Spinal cord (tissue), 10 donors: ENCODE data around the gene GAREM1. TPM values are rescaled to one million over a fixed set of nuclear protein-coding genes. Genes with fewer than 3 reads are reported as not detected.
A peak's percentile ranks its signal among the peaks of the same experiment; 100 is the strongest.

Source experiments
- DNase-seq, 6 donors: peaks; one replicate each; pipeline versions ENCODE4 v3.0.0 to v3.0.0-alpha.2; 2013 to 2015; ENCODE audit warnings: low spot score in 6 of 6, low read depth in 4 of 6
- H3K27ac ChIP-seq: one replicate; pipeline ENCODE4 v1.5.1; 2013; ENCODE audit warnings: low read depth, low read length, control low read depth
- H3K27me3 ChIP-seq: one replicate; pipeline ENCODE4 v1.6.1; 2013; ENCODE audit warnings: low read length; ENCODE audit not compliant: control insufficient read depth, insufficient read depth
- H3K36me3 ChIP-seq: one replicate; pipeline ENCODE4 v1.6.1; 2013; ENCODE audit warnings: low read length; ENCODE audit not compliant: control insufficient read depth, insufficient read depth
- H3K4me1 ChIP-seq: one replicate; pipeline ENCODE4 v1.6.1; 2013; ENCODE audit warnings: low read length; ENCODE audit not compliant: control insufficient read depth, insufficient read depth
- H3K4me3 ChIP-seq: one replicate; pipeline ENCODE4 v1.5.1; 2013; ENCODE audit warnings: low read depth, low read length, control low read depth
- H3K9me3 ChIP-seq: one replicate; pipeline ENCODE4 v1.6.1; 2013; ENCODE audit warnings: low read length; ENCODE audit not compliant: control insufficient read depth, insufficient read depth
- WGBS: methylation state at CpG from one replicate; pipeline ENCODE4 v1.1.5; 2013; ENCODE audit warnings: missing lambda C conversion rate; ENCODE audit not compliant: insufficient coverage; 5-methylcytosine and 5-hydroxymethylcytosine counted together
- polyA plus RNA-seq, 2 donors: library from polyadenylated mRNA; unstranded; fragments of 120-200 nt; gene quantifications; one replicate each; pipeline ENCODE4 v1.2.1, GENCODE V29; 2013; ENCODE audit not compliant: insufficient read length in 2 of 2
- total RNA-seq, 2 donors: library from RNA; depleted of rRNA in 1 of 2; stranded (reverse); fragments of 120-200 nt in 1 of 2; fragments of >200 nt in 1 of 2; gene quantifications; one replicate each; pipeline versions ENCODE4 v1.2.3 to v1.2.4, GENCODE V29; 2013 to 2014
- donor health status: healthy.

GAREM1 gene
- total and polyA plus RNA-seq, 4 donors = 12.3 to 19.7 (median 16.6) TPM

DNA sequence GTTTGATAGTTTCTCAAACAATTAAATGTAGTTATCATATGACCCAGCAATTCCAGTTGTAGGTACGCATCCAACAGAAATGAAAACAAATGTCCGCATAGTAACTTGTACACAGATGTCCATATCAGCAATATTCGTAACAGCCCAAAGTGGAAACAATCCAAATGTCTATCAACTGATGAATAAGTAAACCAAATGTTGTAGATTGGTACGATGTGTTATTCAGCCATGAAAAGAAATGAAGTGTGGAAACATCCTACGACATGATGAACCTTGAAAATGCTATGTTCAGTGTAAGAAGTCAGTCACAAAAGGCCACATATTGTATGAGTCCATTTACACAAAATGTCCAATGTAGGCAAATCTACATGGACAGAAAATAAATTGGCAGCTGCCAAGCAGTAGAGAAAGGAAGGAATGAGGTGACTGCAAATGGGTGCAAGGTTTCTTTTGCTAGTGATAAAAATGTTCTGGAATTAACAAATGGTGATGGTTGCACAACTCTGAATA, 26.9 kb downstream of the GAREM1 start:
- DNase-seq = peak in 1 of 6 donors; percentile 17
- H3K27me3 ChIP-seq = no peaks in the 10 kb centered on the region
- H3K36me3 ChIP-seq = no peaks in the 10 kb centered on the region
- WGBS = no CpG with 5 or more reads among the region's 5 CpGs
- H3K4me1 ChIP-seq = no peaks in the 10 kb centered on the region
- H3K4me3 ChIP-seq = no peak overlapping the region
- H3K27ac ChIP-seq = no peak overlapping the region
- no peaks in the 10 kb centered on the region for H3K9me3 ChIP-seq

DNA sequence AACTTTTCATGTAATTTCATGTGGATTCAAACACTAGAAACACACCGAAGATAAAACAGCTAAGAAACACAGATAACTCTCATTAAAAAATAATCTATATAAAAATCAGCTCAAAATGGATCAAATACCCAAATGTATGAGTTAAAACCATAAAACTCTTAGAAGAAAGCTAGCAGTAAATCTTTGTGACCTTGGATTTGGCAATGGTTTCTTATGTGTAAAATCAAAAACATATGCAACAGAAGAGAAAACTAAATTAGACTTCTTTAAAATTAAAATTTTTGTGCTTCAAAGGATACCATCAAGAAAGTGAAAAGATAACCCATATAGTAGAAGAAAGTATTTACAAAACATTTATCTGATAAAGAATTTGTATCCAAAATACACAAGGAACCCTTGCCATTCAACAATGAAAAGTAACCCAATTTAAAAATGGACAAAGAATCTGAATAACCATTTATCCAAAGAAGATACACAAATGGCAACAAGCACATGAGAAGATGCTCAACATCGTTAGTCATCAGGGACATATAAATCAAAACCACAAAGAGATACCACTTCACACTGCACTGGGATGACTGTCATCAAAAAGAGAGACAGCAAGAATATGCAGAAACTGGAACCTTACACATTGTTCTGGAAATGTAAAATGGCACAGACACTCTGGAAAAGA, 27.5 kb downstream of the GAREM1 start:
- Histone ChIP-seq H3K4me1 (peaks cover 2% of the 10 kb centered on the region), H3K4me3 (no peak overlapping the region), H3K9me3 (no peaks in the 10 kb centered on the region), H3K27me3 (no peaks in the 10 kb centered on the region), H3K27ac (peak overlapping the region; percentile 16), H3K36me3 (no peaks in the 10 kb centered on the region)
- no CpG with 5 or more reads among the region's 2 CpGs for WGBS
- DNase-seq = no peak

DNA sequence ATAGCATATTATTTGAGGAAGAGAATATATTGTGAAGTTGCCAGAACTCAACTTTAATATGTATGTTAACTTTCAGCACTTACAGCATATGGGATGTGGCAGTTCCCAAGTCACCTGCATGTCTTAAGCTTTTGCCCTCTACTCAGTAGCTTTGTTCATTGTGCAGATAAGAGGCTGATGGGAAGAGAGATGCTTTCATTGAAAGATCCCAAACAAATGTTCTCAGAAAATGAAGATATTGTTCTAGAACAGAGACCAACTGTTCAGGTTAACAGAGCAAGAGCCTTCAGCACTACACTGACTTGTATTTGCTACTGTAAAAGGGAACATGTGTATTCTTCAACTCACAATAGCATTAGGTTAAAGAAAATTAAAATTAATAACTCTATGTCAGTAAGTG, 28.1 kb downstream of the GAREM1 start:
- H3K9me3 ChIP-seq = no peaks in the 10 kb centered on the region
- H3K27me3 ChIP-seq = no peaks in the 10 kb centered on the region
- H3K27ac ChIP-seq = peak overlapping the region; percentile 16
- peak in 2 of 6 donors; percentile 50 to 55 for DNase-seq
- H3K36me3 ChIP-seq = no peaks in the 10 kb centered on the region
- peaks cover 3% of the 10 kb centered on the region for H3K4me1 ChIP-seq
- no peak overlapping the region for H3K4me3 ChIP-seq

DNA sequence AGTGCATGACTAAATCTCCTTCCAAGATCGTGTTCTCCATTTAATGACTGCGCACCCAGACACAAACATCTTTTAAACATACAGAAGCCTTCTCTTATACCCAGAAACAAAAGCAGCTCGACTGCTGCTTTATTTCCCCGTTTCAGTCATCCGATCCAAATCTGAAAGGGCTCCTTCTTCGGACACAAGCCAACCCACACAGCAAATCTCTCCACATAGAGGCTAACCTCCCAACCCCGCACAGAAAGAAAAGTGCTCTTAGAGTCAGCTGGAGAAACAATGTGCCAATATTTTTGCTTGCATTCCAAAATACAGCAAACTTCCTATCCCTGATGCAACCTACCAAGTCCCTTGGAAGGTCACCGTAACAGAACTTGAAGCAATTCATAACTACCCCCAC, 29.1 kb downstream of the GAREM1 start:
- DNase-seq = peak in 5 of 6 donors; percentile 27 to 87 (median 66)
- Histone ChIP-seq H3K4me3 (peak overlapping the region; percentile 29), H3K36me3 (no peaks in the 10 kb centered on the region), H3K4me1 (peaks cover 3% of the 10 kb centered on the region), H3K27me3 (no peaks in the 10 kb centered on the region), H3K9me3 (no peaks in the 10 kb centered on the region), H3K27ac (peak overlapping the region; percentile 58)
- 15% methylated on average over 6 of the region's 8 CpGs for WGBS

DNA sequence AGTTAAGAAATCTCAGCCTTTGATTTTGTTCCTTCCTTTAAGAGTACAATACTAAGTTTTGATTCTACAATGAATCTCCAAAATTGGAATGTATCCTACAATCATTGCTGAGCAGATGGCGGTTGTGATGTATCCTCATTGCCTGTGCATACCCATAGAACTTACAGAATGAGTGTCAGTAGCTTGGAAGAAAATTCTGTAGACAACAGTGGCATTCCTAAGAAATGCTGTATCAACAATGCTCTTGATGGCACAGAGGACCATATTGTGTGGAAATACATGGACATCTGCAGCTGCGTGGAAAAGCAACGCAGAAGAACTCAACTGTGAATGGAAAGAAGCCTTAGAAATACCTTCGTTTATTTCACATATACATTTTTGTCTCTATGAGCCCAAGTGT, 30.2 kb downstream of the GAREM1 start:
- DNase-seq = peak in 2 of 6 donors; percentile 21 to 88
- H3K9me3 ChIP-seq = no peaks in the 10 kb centered on the region
- peaks cover 3% of the 10 kb centered on the region for H3K4me1 ChIP-seq
- H3K27me3 ChIP-seq = no peaks in the 10 kb centered on the region
- H3K4me3 ChIP-seq = no peak overlapping the region
- WGBS = 100% methylated on average over 1 of the region's 4 CpGs
- H3K27ac ChIP-seq = peak overlapping the region; percentile 58
- H3K36me3 ChIP-seq = no peaks in the 10 kb centered on the region

DNA sequence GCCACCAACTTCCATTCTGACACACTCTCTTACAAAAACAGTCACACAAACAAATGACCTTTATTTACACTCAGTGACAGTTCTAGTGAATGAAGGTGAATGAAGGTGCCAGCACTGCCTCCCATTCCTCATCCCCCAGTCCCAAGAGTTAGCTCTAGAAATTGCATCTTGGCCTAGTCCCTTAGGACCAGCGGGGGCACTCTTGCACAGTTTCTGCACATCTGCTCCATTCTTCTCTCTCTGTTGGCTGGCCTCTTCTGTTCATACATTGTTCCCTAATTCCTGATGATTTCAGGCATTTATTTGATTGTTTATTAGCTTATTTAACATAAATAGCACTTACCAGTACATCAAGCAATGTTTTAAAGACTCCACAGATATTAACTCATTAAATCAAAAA, 30.9 kb downstream of the GAREM1 start:
- no CpG with 5 or more reads among the region's 1 CpG for WGBS
- Histone ChIP-seq H3K27ac (peak overlapping the region; percentile 58), H3K9me3 (no peaks in the 10 kb centered on the region), H3K4me1 (peaks cover 3% of the 10 kb centered on the region), H3K36me3 (no peaks in the 10 kb centered on the region), H3K27me3 (no peaks in the 10 kb centered on the region), H3K4me3 (no peak overlapping the region)
- no peak for DNase-seq

DNA sequence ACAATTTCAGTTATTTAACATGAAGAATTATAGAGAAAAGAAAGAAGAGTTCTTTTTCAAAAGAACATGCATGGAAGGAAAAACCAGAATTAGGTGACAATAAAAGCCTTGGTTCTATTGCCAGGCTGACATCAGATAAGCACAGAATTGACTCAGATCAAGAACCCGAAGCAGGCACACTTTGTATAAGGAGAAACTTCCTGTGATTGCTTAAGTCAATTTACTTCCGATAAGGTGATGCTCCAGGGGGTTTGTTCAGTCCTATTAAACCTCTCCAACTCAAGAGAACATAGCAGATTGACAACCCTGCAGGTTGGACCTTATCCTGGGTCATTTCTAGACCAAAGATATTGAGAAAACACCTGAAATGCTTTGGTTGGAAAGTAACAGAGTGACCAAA, 31.4 kb downstream of the GAREM1 start:
- no peaks in the 10 kb centered on the region for H3K27me3 ChIP-seq
- no peaks in the 10 kb centered on the region for H3K36me3 ChIP-seq
- no peak for DNase-seq
- no peak overlapping the region for H3K4me3 ChIP-seq
- peaks cover 3% of the 10 kb centered on the region for H3K4me1 ChIP-seq
- no CpG with 5 or more reads among the region's 2 CpGs for WGBS
- no peaks in the 10 kb centered on the region for H3K9me3 ChIP-seq
- no peak overlapping the region for H3K27ac ChIP-seq

DNA sequence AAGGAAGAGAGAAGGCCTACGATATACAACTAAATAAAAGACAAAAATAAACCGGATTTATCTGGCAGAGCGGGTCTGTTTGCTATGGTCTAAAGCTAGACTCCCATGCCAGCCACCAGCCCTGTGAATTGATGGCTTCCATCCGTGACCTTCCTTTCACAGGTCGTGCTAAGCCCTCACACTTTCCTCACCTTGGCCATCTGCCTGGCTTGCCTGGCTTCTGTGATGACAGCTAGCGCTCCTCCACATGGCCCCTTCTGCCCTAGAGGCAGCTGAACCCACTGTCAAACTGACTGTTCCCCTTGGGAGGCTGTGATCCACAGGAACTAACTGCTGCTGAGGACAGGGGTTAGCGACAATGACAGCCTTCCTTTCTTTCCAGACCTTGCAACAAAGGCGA, 32.5 kb downstream of the GAREM1 start:
- Histone ChIP-seq H3K27me3 (no peaks in the 10 kb centered on the region), H3K36me3 (no peaks in the 10 kb centered on the region), H3K9me3 (no peaks in the 10 kb centered on the region), H3K4me3 (no peak overlapping the region), H3K4me1 (peaks cover 3% of the 10 kb centered on the region), H3K27ac (no peak overlapping the region)
- 67% methylated on average over 5 of the region's 8 CpGs for WGBS
- DNase-seq = no peak

DNA sequence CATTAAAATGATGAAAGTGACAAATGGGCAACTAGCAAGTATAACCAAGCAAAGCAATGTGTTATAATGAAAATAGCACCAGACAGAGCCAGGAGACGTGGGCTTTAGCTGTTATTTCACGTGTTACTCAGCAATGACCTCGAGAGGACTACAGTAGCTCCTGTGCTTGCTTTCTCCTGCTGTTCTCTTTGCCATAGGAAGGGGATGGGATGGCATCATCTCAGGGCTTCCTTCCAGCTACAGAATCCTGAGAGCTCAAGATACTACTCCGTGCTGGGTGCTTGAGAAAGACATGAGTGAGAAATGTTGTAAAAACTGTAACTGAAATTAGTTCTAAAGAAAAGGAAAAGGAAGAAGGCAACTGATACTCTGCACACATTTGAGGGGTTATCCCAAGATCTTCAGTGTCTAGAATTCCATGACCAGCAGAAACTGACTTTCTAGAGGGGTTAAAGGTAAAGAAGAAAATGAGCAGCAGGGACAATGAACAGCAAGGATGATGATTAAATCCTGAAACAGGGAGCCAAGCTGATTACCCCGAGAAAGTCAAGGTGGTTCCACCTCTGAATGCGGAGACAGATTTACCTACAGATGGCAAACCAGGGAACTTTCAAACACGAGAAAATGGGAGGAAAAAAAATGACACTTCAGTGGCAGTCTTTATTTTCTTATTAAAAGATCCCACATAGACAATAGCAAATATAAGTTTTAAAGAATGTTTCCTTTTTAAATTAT, 33.4 kb downstream of the GAREM1 start:
- Histone ChIP-seq H3K4me1 (peaks cover 3% of the 10 kb centered on the region), H3K27ac (no peak overlapping the region), H3K27me3 (no peaks in the 10 kb centered on the region), H3K4me3 (no peak overlapping the region), H3K9me3 (no peaks in the 10 kb centered on the region), H3K36me3 (no peaks in the 10 kb centered on the region)
- peak in 1 of 6 donors; percentile 44 for DNase-seq
- 68% methylated on average over 4 of the region's 7 CpGs for WGBS
